Right cardiac atrium (tissue), 5 donors: ENCODE data around the gene ACOT9. TPM values are rescaled to one million over a fixed set of nuclear protein-coding genes. Genes with fewer than 3 reads are reported as not detected.
"Not testable (repeated sequence)": the region's sequence is repeated elsewhere in the genome, so short reads cannot be mapped to it uniquely, and the experiment has no call there.

Experiments
- ATAC-seq, 2 donors: fragments of 200-7000 bp; cut with Tn5 transposase; one replicate each; pipeline versions ENCODE4 v1.8.0 to v1.9.1; 2020; ENCODE audit warnings: moderate library complexity in 2 of 2, mild to moderate bottlenecking in 1 of 2
- DNase-seq, 3 donors: peaks; one replicate each; pipeline ENCODE4 v3.0.0-alpha.2; 2020
- H3K27ac ChIP-seq: one replicate; pipeline ENCODE4 v1.5.1; 2013; ENCODE audit warnings: mild to moderate bottlenecking, low read length, control low read depth, moderate library complexity
- H3K27me3 ChIP-seq: one replicate; pipeline ENCODE4 v1.6.1; 2013; ENCODE audit not compliant: control insufficient read depth, insufficient read depth
- H3K4me1 ChIP-seq: one replicate; pipeline ENCODE4 v1.6.1; 2013; ENCODE audit warnings: low read length; ENCODE audit not compliant: control insufficient read depth, insufficient read depth
- H3K4me3 ChIP-seq: one replicate; pipeline ENCODE4 v1.5.1; 2013; ENCODE audit warnings: low read length, control low read depth
- H3K9me3 ChIP-seq: one replicate; pipeline ENCODE4 v1.6.1; 2013; ENCODE audit warnings: low read length; ENCODE audit not compliant: control insufficient read depth
- WGBS: extraction: QIAGEN DNeasy Blood & Tissue Kit; methylation state at CpG from one replicate; pipeline ENCODE4 v1.1.7; 2013; 5-methylcytosine and 5-hydroxymethylcytosine counted together
- intact Hi-C, 4 donors: fragments of 100-400 bp; cut with DNase I; formaldehyde crosslinking; loops; one replicate each; pipeline versions ENCODE4 v1.11.0 to v1.14.0; 2022 to 2023
- polyA plus RNA-seq: library from polyadenylated mRNA; stranded (reverse); fragments of 200-250 nt; gene quantifications from one replicate; pipeline ENCODE4 v1.2.3, GENCODE V29; 2013
- total RNA-seq, 4 donors: library from RNA; stranded (reverse); fragmentation: NEBNext Ultra II Directional; extraction: Animal tissue kit (Norgen Biotek cat#: 25700); gene quantifications; one replicate each; pipeline ENCODE4 v1.2.1, GENCODE V29; 2021
- donor health status: healthy with polysubstance abuse.
- donor health status: DM: no; HTN: yes; CAD: no.
- donor health status: DM: no; HTN: no; CAD: no.
- donor health status: DM: no; HTN: yes; CAD: no; lungs with severe emphysema.
- donor health status: DM: yes; HTN: yes; CAD: no.

Gene ACOT9
- total and polyA plus RNA-seq, 5 donors: 33.5 to 50.2 (median 39.1) TPM

- Histone ChIP-seq H3K4me1 (peaks cover 1% of the 10 kb centered on the region), H3K27ac (peak overlapping the region; percentile 97), H3K27me3 (no peaks in the 10 kb centered on the region), H3K4me3 (peak overlapping the region; percentile 75), H3K9me3 (no peaks in the 10 kb centered on the region)
- intact Hi-C loops: loop anchor here (2.0 to 5.0 kb wide), 2 partner anchors 117 to 118 kb away; no protein-coding TSS in a partner anchor
- ATAC-seq: peak in 1 of 2 donors; percentile 3
- peak in 1 of 3 donors; percentile 55 for DNase-seq
- WGBS: 17% methylated on average over 21 of the region's 21 CpGs
Observed at GRCh38 chrX:23783589-23784469, 40.8 kb upstream of the ACOT9 start.

GRCh38 chrX:23782863-23783588, 40.0 kb upstream of the ACOT9 start, which contains the start of gene SAT1:
Gene SAT1 (plus strand): TSS chrX:23783173. CDS start chrX:23783352, 179 bp downstream.
- H3K9me3 ChIP-seq: no peaks in the 10 kb centered on the region
- DNase-seq: peak; percentile 96 to 98 (median 98)
- H3K4me3 ChIP-seq: peak within 1 kb of the TSS; percentile 75
- WGBS: under 1% methylated on average over 58 of the region's 58 CpGs
- ATAC-seq: peak; percentile 94 to 97
- H3K27me3 ChIP-seq: no peaks in the 10 kb centered on the region
- intact Hi-C loops: loop anchor here (2.0 to 5.0 kb wide), 2 partner anchors 118 to 119 kb away; no protein-coding TSS in a partner anchor
- H3K4me1 ChIP-seq: peaks cover 1% of the 10 kb centered on the region
- peak within 1 kb of the TSS; percentile 99 for H3K27ac ChIP-seq

GRCh38 chrX:23782455-23782854, 39.4 kb upstream of the ACOT9 start:
- 26% methylated on average over 6 of the region's 6 CpGs for WGBS
- Histone ChIP-seq H3K27me3 (no peaks in the 10 kb centered on the region), H3K27ac (peak overlapping the region; percentile 60), H3K4me3 (peak overlapping the region; percentile 22), H3K4me1 (peaks cover 1% of the 10 kb centered on the region), H3K9me3 (no peaks in the 10 kb centered on the region)
- DNase-seq (no peak), ATAC-seq (no peak)
- intact Hi-C loops: loop anchor here (2.0 to 5.0 kb wide), 2 partner anchors 118 to 120 kb away; no protein-coding TSS in a partner anchor

- no peak for DNase-seq
- H3K27me3 ChIP-seq: no peaks in the 10 kb centered on the region
- no peaks in the 10 kb centered on the region for H3K9me3 ChIP-seq
- intact Hi-C loops: no loop called here
- no peak overlapping the region for H3K27ac ChIP-seq
- H3K4me1 ChIP-seq: no peaks in the 10 kb centered on the region
- 86% methylated on average over 4 of the region's 4 CpGs for WGBS
- no peak for ATAC-seq
- H3K4me3 ChIP-seq: no peak overlapping the region
Observed at GRCh38 chrX:23779025-23779424, 35.9 kb upstream of the ACOT9 start.

GRCh38 chrX:23776363-23776762, 33.3 kb upstream of the ACOT9 start:
- intact Hi-C loops: no loop called here
- 93% methylated on average over 3 of the region's 3 CpGs for WGBS
- DNase-seq (no peak), ATAC-seq (no peak)
- Histone ChIP-seq H3K4me3 (no peak overlapping the region), H3K9me3 (no peaks in the 10 kb centered on the region), H3K4me1 (no peaks in the 10 kb centered on the region), H3K27me3 (no peaks in the 10 kb centered on the region), H3K27ac (no peak overlapping the region)

GRCh38 chrX:23773601-23774175, 30.6 kb upstream of the ACOT9 start:
- Histone ChIP-seq H3K4me1 (no peaks in the 10 kb centered on the region), H3K27me3 (no peaks in the 10 kb centered on the region), H3K4me3 (no peak overlapping the region), H3K27ac (no peak overlapping the region), H3K9me3 (no peaks in the 10 kb centered on the region)
- intact Hi-C loops: no loop called here
- ATAC-seq (peak in 1 of 2 donors; percentile 67), DNase-seq (no peak)
- 60% methylated on average over 3 of the region's 3 CpGs for WGBS

- H3K27ac ChIP-seq, H3K4me3 ChIP-seq, DNase-seq, intact Hi-C loops, H3K9me3 ChIP-seq, H3K27me3 ChIP-seq, H3K4me1 ChIP-seq, ATAC-seq: not testable (repeated sequence)
- WGBS: 94% methylated on average over 7 of the region's 7 CpGs
Observed at GRCh38 chrX:23771086-23771485, 28.0 kb upstream of the ACOT9 start.

GRCh38 chrX:23770142-23770541, 27.1 kb upstream of the ACOT9 start:
- Histone ChIP-seq H3K9me3 (no peaks in the 10 kb centered on the region), H3K4me3 (no peak overlapping the region), H3K27me3 (no peaks in the 10 kb centered on the region), H3K4me1 (no peaks in the 10 kb centered on the region), H3K27ac (no peak overlapping the region)
- DNase-seq: no peak
- intact Hi-C loops: no loop called here
- ATAC-seq: no peak
- 83% methylated on average over 2 of the region's 2 CpGs for WGBS

GRCh38 chrX:23766650-23767551, 23.8 kb upstream of the ACOT9 start:
- 74% methylated on average over 28 of the region's 28 CpGs for WGBS
- H3K4me3 ChIP-seq: no peak overlapping the region
- H3K27me3 ChIP-seq: no peaks in the 10 kb centered on the region
- intact Hi-C loops: loop anchor here in 1 of 4 donors (10.0 kb wide), 1 partner anchor 422 kb away; no protein-coding TSS in a partner anchor
- no peaks in the 10 kb centered on the region for H3K9me3 ChIP-seq
- DNase-seq (peak in 1 of 3 donors; percentile 52), ATAC-seq (peak in 1 of 2 donors; percentile 73)
- H3K4me1 ChIP-seq: no peaks in the 10 kb centered on the region
- no peak overlapping the region for H3K27ac ChIP-seq

GRCh38 chrX:23765868-23766267, 22.8 kb upstream of the ACOT9 start:
- no peaks in the 10 kb centered on the region for H3K4me1 ChIP-seq
- no peaks in the 10 kb centered on the region for H3K9me3 ChIP-seq
- ATAC-seq (no peak), DNase-seq (no peak)
- no peaks in the 10 kb centered on the region for H3K27me3 ChIP-seq
- H3K4me3 ChIP-seq: no peak overlapping the region
- 95% methylated on average over 16 of the region's 16 CpGs for WGBS
- H3K27ac ChIP-seq: no peak overlapping the region
- intact Hi-C loops: loop anchor here in 1 of 4 donors (10.0 kb wide), 1 partner anchor 421 kb away; no protein-coding TSS in a partner anchor
